Measurements from ENCODE around the gene SYNE3.

Gene SYNE3

DNA sequence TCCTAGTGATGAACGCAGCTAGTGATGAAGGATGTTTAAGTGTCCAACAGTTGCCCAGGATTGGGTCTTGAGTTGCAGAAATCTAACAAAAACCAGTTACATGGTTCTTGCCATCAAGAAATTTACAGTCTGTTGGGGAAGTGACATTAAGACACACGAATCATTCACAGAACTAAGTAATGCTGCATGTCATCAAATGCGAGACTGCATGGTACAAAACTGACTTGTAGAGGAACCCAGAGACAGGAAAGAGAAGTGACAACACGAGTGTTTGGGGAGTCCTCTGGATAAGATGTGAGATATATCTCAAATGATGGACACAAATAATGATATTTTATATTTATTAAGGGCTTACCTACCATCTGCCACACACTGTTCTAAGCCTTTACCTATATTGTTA lies 6.1 kb upstream of the SYNE3 start:
- Histone ChIP-seq H3K9me2 (replicated peaks; ENCODE audit: insufficient read depth, low read length) (no peaks in the 10 kb centered on the region), H3K4me3 (ENCODE audit: insufficient read depth, low read length, poor library complexity, severe bottlenecking) (no peak overlapping the region), H3K9me3 (ENCODE audit: insufficient read depth, low read length) (no peaks in the 10 kb centered on the region), H3K27me3 (ENCODE audit: low read length) (no peaks in the 10 kb centered on the region), H3F3A (ENCODE audit: insufficient read depth) (no peaks in the 10 kb centered on the region), H2AFZ (ENCODE audit: low read depth, low read length, severe bottlenecking) (no peak overlapping the region), H4K20me1 (ENCODE audit: low read depth, low read length) (no peaks in the 10 kb centered on the region), H3K27ac (ENCODE audit: low read depth, low read length) (no peak overlapping the region), H3K79me2 (ENCODE audit: insufficient read depth, low read length) (no peaks in the 10 kb centered on the region), H3K36me3 (ENCODE audit: low read length) (no peaks in the 10 kb centered on the region), H3K9ac (ENCODE audit: low read length) (no peak overlapping the region), H3K4me2 (ENCODE audit: low read depth, low read length, poor library complexity, severe bottlenecking) (no peak overlapping the region)
- no peak for TF ChIP-seq EZH2phosphoT487 (conservative IDR thresholded peaks at IDR 0.05; ENCODE audit: low read length)
- TF ChIP-seq, protein P1, sequence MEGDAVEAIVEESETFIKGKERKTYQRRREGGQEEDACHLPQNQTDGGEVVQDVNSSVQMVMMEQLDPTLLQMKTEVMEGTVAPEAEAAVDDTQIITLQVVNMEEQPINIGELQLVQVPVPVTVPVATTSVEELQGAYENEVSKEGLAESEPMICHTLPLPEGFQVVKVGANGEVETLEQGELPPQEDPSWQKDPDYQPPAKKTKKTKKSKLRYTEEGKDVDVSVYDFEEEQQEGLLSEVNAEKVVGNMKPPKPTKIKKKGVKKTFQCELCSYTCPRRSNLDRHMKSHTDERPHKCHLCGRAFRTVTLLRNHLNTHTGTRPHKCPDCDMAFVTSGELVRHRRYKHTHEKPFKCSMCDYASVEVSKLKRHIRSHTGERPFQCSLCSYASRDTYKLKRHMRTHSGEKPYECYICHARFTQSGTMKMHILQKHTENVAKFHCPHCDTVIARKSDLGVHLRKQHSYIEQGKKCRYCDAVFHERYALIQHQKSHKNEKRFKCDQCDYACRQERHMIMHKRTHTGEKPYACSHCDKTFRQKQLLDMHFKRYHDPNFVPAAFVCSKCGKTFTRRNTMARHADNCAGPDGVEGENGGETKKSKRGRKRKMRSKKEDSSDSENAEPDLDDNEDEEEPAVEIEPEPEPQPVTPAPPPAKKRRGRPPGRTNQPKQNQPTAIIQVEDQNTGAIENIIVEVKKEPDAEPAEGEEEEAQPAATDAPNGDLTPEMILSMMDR (IDR thresholded peaks at IDR 0.05; ENCODE audit: insufficient read depth, low read length, poor library complexity, severe bottlenecking): no peak

DNA sequence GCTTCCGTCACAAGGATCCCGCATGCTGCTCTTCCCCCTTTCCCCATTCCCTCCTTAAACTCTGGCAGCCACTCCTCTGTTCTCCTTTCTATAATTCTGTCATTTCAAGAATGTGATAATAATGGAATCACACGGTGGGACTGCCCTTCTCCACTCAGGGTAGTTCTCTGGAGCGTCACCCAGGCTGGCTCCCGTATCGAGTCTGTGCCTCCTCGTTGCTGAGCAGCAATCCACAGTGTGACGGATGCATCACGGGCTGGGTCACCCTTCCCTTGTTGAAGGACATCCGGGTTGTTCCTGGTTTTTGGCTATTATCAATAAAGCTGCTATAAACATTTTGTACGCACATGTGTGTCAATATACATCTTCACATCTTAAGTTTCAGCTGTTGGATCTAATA lies 5.7 kb upstream of the SYNE3 start:
- Histone ChIP-seq H4K20me1 (ENCODE audit: low read depth, low read length) (no peaks in the 10 kb centered on the region), H2AFZ (ENCODE audit: low read depth, low read length, severe bottlenecking) (no peak overlapping the region), H3K9ac (ENCODE audit: low read length) (no peak overlapping the region), H3F3A (ENCODE audit: insufficient read depth) (no peaks in the 10 kb centered on the region), H3K27ac (ENCODE audit: low read depth, low read length) (no peak overlapping the region), H3K36me3 (ENCODE audit: low read length) (no peaks in the 10 kb centered on the region), H3K9me3 (ENCODE audit: insufficient read depth, low read length) (no peaks in the 10 kb centered on the region), H3K27me3 (ENCODE audit: low read length) (no peaks in the 10 kb centered on the region), H3K4me2 (ENCODE audit: low read depth, low read length, poor library complexity, severe bottlenecking) (no peak overlapping the region), H3K79me2 (ENCODE audit: insufficient read depth, low read length) (no peaks in the 10 kb centered on the region), H3K4me3 (ENCODE audit: insufficient read depth, low read length, poor library complexity, severe bottlenecking) (no peak overlapping the region), H3K9me2 (replicated peaks; ENCODE audit: insufficient read depth, low read length) (no peaks in the 10 kb centered on the region)
- TF ChIP-seq EZH2phosphoT487 (conservative IDR thresholded peaks at IDR 0.05; ENCODE audit: low read length): no peak
- TF ChIP-seq, protein P1 (IDR thresholded peaks at IDR 0.05; ENCODE audit: insufficient read depth, low read length, poor library complexity, severe bottlenecking): no peak

DNA sequence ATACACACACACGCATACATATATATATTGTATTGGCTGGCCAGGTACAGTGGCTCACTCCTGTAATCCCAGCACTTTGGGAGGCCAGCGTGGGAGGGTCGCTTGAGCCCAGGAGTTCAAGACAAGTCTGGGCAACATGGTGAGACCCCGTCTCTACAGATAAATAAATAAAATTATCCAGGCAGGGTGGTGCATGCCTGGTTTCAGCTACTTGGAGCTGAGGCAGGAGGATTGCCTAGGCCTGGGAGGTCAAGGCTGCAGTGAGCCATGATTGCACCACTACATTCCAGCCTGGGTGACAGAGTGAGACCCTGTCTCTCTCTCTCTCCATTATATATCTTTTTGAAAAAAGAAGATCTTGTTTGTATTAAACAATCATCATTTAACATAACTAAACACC lies 4.6 kb upstream of the SYNE3 start:
- Histone ChIP-seq H3K9ac (ENCODE audit: low read length) (no peak overlapping the region), H4K20me1 (ENCODE audit: low read depth, low read length) (no peaks in the 10 kb centered on the region), H3K9me2 (replicated peaks; ENCODE audit: insufficient read depth, low read length) (no peaks in the 10 kb centered on the region), H3K9me3 (ENCODE audit: insufficient read depth, low read length) (no peaks in the 10 kb centered on the region), H3K27me3 (ENCODE audit: low read length) (no peaks in the 10 kb centered on the region), H3K4me2 (ENCODE audit: low read depth, low read length, poor library complexity, severe bottlenecking) (no peak overlapping the region), H2AFZ (ENCODE audit: low read depth, low read length, severe bottlenecking) (no peak overlapping the region), H3K4me3 (ENCODE audit: insufficient read depth, low read length, poor library complexity, severe bottlenecking) (no peak overlapping the region), H3K27ac (ENCODE audit: low read depth, low read length) (no peak overlapping the region), H3F3A (ENCODE audit: insufficient read depth) (no peaks in the 10 kb centered on the region), H3K79me2 (ENCODE audit: insufficient read depth, low read length) (no peaks in the 10 kb centered on the region), H3K36me3 (ENCODE audit: low read length) (no peaks in the 10 kb centered on the region)
- no peak for TF ChIP-seq EZH2phosphoT487 (conservative IDR thresholded peaks at IDR 0.05; ENCODE audit: low read length)
- TF ChIP-seq, protein P1 (IDR thresholded peaks at IDR 0.05; ENCODE audit: insufficient read depth, low read length, poor library complexity, severe bottlenecking): no peak

Measured in SU-DHL-6 (cell line).